Upper lobe of left lung (tissue), 6 donors: ENCODE data around the gene AGBL4. TPM values are rescaled to one million over a fixed set of nuclear protein-coding genes. Genes with fewer than 3 reads are reported as not detected.

Source experiments
- ATAC-seq, 2 donors: fragments of 200-7000 bp; cut with Tn5 transposase; one replicate each; pipeline ENCODE4 v1.9.1; 2022; ENCODE audit warnings: mild to moderate bottlenecking in 2 of 2, moderate library complexity in 2 of 2; ENCODE audit not compliant: low FRiP score in 2 of 2
- DNase-seq, 2 donors: peaks; one replicate each; pipeline ENCODE4 v3.0.0-alpha.2; 2019 to 2020
- H3K27ac ChIP-seq, 4 donors: fragments of 200-600 bp; sonication (generic); one replicate each; pipeline ENCODE4 v1.5.1; 2016 to 2019
- H3K27me3 ChIP-seq, 4 donors: fragments of 200-600 bp; sonication (generic); one replicate each; pipeline ENCODE4 v1.5.1; 2017 to 2019
- H3K36me3 ChIP-seq, 4 donors: fragments of 200-600 bp; sonication (generic); one replicate each; pipeline ENCODE4 v1.5.1; 2016 to 2019
- H3K4me1 ChIP-seq, 4 donors: fragments of 200-600 bp; sonication (generic); one replicate each; pipeline ENCODE4 v1.5.1; 2018 to 2019
- H3K4me3 ChIP-seq, 4 donors: fragments of 200-600 bp; sonication (generic); one replicate each; pipeline ENCODE4 v1.5.1; 2017 to 2019; ENCODE audit warnings: mild to moderate bottlenecking in 2 of 4, moderate library complexity in 1 of 4
- H3K9me3 ChIP-seq, 4 donors: fragments of 200-600 bp; sonication (generic); one replicate each; pipeline ENCODE4 v1.5.1; 2018 to 2019
- EP300 ChIP-seq, 4 donors: sonication (generic); formaldehyde crosslinking; IDR thresholded peaks; one replicate each; pipeline ENCODE4 v1.5.1; 2017; ENCODE audit warnings: antibody characterized with exemption in 4 of 4, control low read depth in 2 of 4
- POLR2A ChIP-seq, 4 donors: fragments of 450-650 bp; IDR thresholded peaks; one replicate each; pipeline ENCODE4 v1.5.1; 2016 to 2017; ENCODE audit warnings: antibody characterized with exemption in 4 of 4, mild to moderate bottlenecking in 2 of 4
- POLR2AphosphoS5 ChIP-seq, 2 donors: sonication (generic); formaldehyde crosslinking; IDR thresholded peaks; one replicate each; pipeline ENCODE4 v1.5.1; 2017; ENCODE audit warnings: antibody characterized with exemption in 2 of 2
- WGBS, 2 donors: methylation state at CpG; one replicate each; pipeline ENCODE4 v1.1.5; 2017 to 2018; 5-methylcytosine and 5-hydroxymethylcytosine counted together
- total RNA-seq, 6 donors: library from RNA; depleted of rRNA in 4 of 6; stranded (reverse); fragments of >200 nt in 4 of 6; gene quantifications; one replicate each; pipeline versions ENCODE4 v1.1.0 to v1.2.1, GENCODE V29; 2016 to 2021
- TF ChIP-seq, protein P1 (sequence below), 6 experiments: fragments of 450-650 bp in 4 of 6; fragments of 200-600 bp in 2 of 6; sonication (generic) in 2 of 6; IDR thresholded peaks; one replicate each; pipeline ENCODE4 v1.5.1; 2016 to 2019; ENCODE audit warnings: antibody characterized with exemption in 6 of 6
- donor health status: DM: no; HTN: no; CAD: no; lungs with moderate emphysema.
- donor health status: DM: no; HTN: yes; CAD: no; lungs with severe emphysema.

Gene AGBL4
- total RNA-seq, 6 donors from 2014 or later = 0.57 to 10.5 (median 1.5) TPM

DNA sequence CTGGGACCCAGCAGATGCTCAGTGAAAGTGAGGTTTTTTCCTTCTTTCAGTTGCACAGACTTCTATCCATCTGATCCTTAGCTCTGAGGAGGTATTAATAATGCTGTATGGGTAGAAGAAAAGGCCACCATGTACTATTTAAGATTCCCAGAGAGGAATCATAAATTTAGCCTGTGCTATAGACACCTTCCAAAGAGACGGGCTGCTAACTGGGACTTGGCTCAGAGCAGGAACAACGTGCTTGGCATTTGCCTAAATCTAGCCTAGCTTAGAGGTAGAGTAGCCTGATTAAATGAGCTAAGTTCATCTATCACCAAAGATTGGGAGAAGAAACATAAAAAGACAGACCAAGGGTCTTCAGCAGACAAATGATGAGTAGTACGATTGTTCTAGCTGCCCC, 1070.1 kb downstream of the AGBL4 start:
- 87 to 98% methylated on average over 3 of the region's 3 CpGs for WGBS, 2 donors
- TF ChIP-seq EP300 (IDR thresholded peaks at IDR 0.05) = no peak
- TF ChIP-seq, protein P1, sequence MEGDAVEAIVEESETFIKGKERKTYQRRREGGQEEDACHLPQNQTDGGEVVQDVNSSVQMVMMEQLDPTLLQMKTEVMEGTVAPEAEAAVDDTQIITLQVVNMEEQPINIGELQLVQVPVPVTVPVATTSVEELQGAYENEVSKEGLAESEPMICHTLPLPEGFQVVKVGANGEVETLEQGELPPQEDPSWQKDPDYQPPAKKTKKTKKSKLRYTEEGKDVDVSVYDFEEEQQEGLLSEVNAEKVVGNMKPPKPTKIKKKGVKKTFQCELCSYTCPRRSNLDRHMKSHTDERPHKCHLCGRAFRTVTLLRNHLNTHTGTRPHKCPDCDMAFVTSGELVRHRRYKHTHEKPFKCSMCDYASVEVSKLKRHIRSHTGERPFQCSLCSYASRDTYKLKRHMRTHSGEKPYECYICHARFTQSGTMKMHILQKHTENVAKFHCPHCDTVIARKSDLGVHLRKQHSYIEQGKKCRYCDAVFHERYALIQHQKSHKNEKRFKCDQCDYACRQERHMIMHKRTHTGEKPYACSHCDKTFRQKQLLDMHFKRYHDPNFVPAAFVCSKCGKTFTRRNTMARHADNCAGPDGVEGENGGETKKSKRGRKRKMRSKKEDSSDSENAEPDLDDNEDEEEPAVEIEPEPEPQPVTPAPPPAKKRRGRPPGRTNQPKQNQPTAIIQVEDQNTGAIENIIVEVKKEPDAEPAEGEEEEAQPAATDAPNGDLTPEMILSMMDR (IDR thresholded peaks at IDR 0.05) = no peak
- no peak for TF ChIP-seq POLR2A (IDR thresholded peaks at IDR 0.05)
- no peak for TF ChIP-seq POLR2AphosphoS5 (IDR thresholded peaks at IDR 0.05)

DNA sequence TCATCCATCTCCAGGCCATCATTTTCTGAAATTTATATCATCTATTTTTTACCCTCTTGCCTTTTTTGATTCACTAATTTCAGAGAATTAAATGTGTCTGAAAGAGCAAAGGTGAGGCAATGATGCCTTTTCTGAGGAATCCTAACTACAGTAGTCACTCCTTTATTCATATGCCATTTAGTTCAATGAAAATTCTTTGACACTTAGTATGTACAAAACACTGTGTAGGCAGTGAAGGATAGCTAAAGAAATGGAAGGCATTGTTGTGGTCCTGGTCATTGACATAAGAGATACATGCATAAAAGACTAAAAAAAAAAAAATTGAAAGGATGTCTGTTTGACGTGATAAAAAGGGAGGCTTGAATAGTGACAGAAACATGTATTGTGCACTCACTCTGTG, 1075.2 kb downstream of the AGBL4 start:
- TF ChIP-seq POLR2A (IDR thresholded peaks at IDR 0.05) = no peak
- WGBS, 2 donors = 66 to 72% methylated on average over 1 of the region's 1 CpG
- Histone ChIP-seq H3K27ac (no peak overlapping the region), H3K27me3 (no peaks in the 10 kb centered on the region), H3K4me3 (no peak overlapping the region), H3K36me3 (no peaks in the 10 kb centered on the region), H3K9me3 (no peaks in the 10 kb centered on the region), H3K4me1 (no peaks in the 10 kb centered on the region)
- ATAC-seq (no peak), DNase-seq (no peak)

More for the DNA sequence above, 1070.1 kb downstream of the AGBL4 start:
- no peak overlapping the region for H3K4me3 ChIP-seq
- DNase-seq (no peak), ATAC-seq (no peak)
- H3K9me3 ChIP-seq = no peaks in the 10 kb centered on the region
- H3K27me3 ChIP-seq = no peaks in the 10 kb centered on the region
- no peaks in the 10 kb centered on the region for H3K4me1 ChIP-seq
- no peaks in the 10 kb centered on the region for H3K36me3 ChIP-seq
- H3K27ac ChIP-seq = no peak overlapping the region

DNA sequence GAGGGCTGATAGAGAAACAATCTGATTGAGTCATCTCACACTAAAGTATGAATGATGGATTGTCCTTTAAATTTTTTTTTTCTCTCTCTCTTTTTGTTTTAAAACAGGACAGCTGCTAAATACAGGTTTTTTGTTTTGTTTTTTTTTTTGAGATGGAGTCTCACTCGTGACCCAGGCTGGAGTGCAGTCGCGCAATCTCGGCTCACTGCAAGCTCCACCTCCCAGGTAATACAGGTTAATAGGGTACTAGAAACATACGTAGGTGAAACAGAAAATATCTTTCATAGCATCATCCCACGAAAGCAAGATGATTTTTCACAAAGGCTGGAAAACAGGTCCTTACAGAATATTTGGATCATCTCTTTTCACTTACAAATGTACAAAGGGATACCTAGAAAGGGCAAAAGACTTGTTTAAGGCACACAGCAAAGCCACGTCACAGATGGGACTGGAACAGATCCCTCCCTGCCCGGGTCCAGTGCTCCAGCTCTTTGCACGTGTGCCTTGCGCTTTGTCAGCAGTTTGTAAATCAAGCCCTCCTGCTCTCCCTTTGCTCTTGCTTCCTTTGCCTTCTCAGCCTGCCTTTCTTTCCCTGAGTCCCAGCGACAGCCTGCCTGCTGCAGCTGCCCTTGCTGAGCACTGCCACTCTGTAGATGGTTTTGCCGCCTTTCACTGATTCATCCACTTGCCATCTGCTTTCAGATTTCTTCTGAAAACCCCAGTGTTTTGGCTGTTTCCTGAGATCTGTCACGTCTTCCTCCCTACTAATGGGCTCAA, 1075.8 kb downstream of the AGBL4 start:
- Histone ChIP-seq H3K27ac (no peak overlapping the region), H3K27me3 (no peaks in the 10 kb centered on the region), H3K36me3 (no peaks in the 10 kb centered on the region), H3K4me1 (no peaks in the 10 kb centered on the region), H3K9me3 (no peaks in the 10 kb centered on the region), H3K4me3 (no peak overlapping the region)
- DNase-seq (no peak), ATAC-seq (no peak)
- TF ChIP-seq POLR2A (IDR thresholded peaks at IDR 0.05) (no peak), POLR2AphosphoS5 (IDR thresholded peaks at IDR 0.05) (no peak)
- TF ChIP-seq, protein P1 (IDR thresholded peaks at IDR 0.05) = no peak
- WGBS, 2 donors = 58 to 63% methylated on average over 13 of the region's 13 CpGs

DNA sequence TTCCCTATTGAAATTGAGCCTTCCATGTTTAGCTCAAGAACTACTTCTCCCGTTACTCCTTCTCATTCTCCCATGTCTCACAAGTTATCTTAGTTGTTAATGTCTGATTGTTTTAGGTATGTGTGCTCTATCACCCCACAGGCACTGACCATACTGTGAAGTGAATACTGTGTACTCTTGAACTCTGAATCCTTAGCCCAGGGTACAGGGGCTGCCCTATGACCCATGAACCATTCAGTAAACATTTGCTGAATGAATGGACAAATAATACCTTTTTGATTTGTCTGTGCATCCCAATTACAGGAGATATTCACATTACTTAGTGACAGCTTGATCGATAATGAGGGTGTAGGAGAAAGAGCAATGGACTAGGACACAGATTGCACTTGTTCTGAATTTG, 1077.7 kb downstream of the AGBL4 start:
- Histone ChIP-seq H3K4me1 (no peaks in the 10 kb centered on the region), H3K36me3 (no peaks in the 10 kb centered on the region), H3K9me3 (no peaks in the 10 kb centered on the region), H3K27me3 (no peaks in the 10 kb centered on the region), H3K4me3 (no peak overlapping the region), H3K27ac (no peak overlapping the region)
- no peak for DNase-seq
- 82 to 89% methylated on average over 2 of the region's 2 CpGs for WGBS, 2 donors
- no peak for ATAC-seq
- TF ChIP-seq POLR2A (IDR thresholded peaks at IDR 0.05) (no peak), POLR2AphosphoS5 (IDR thresholded peaks at IDR 0.05) (no peak)
- TF ChIP-seq, protein P1 (IDR thresholded peaks at IDR 0.05) = no peak

DNA sequence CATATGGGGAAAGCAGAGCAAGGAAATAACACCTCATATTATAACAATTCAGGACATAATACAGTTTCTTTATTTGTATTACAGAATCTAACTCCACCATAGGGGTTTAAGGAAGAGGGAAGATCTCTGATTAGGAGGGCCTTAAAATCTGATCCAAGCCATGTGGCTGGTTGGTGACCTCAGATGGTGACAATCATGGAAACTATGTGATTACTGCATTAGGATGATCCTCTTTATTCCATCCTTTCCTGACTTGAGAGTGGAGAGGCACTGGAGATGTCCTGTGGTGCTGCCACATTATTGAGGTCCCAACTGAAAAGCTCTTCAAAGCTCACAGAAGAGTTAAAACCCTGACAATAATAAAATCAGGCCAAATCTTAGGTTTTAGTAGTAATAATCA, 1078.9 kb downstream of the AGBL4 start:
- TF ChIP-seq EP300 (IDR thresholded peaks at IDR 0.05) (no peak), POLR2AphosphoS5 (IDR thresholded peaks at IDR 0.05) (no peak), POLR2A (IDR thresholded peaks at IDR 0.05) (no peak)
- TF ChIP-seq, protein P1 (IDR thresholded peaks at IDR 0.05) = no peak
- DNase-seq = no peak
- no peaks in the 10 kb centered on the region for H3K9me3 ChIP-seq
- H3K4me3 ChIP-seq = no peak overlapping the region
- ATAC-seq = no peak
- H3K36me3 ChIP-seq = no peaks in the 10 kb centered on the region
- no peaks in the 10 kb centered on the region for H3K27me3 ChIP-seq
- no peak overlapping the region for H3K27ac ChIP-seq
- peaks cover 0 to 5% (median 0%) of the 10 kb centered on the region in 4 donors for H3K4me1 ChIP-seq
